ENCODE data around the gene ZNF20.
"Not testable (repeated sequence)": the region's sequence is repeated elsewhere in the genome, so short reads cannot be mapped to it uniquely, and the experiment has no call there.

ZNF20 gene

GRCh38 chr19:12112701-12113100 is 27.4 kb downstream of the ZNF20 start:
- no peak for DNase-seq (ENCODE audit: low read depth)

- no peak for DNase-seq (ENCODE audit: low read depth)
Observed at GRCh38 chr19:12111943-12112637, 28.1 kb downstream of the ZNF20 start.

- DNase-seq (ENCODE audit: low read depth) = no peak
Observed at GRCh38 chr19:12111176-12111575, 29.0 kb downstream of the ZNF20 start.

GRCh38 chr19:12103909-12104308 is 36.2 kb downstream of the ZNF20 start:
- not testable (repeated sequence) for DNase-seq (ENCODE audit: low read depth)

GRCh38 chr19:12098040-12098439 is 42.1 kb downstream of the ZNF20 start:
- no peak for DNase-seq (ENCODE audit: low read depth)

- no peak for DNase-seq (ENCODE audit: low read depth)
Observed at GRCh38 chr19:12095111-12095790, 44.9 kb downstream of the ZNF20 start.

- DNase-seq (ENCODE audit: low read depth) = no peak
Observed at GRCh38 chr19:12093777-12094176, 46.4 kb downstream of the ZNF20 start.

- DNase-seq (ENCODE audit: low read depth) = no peak
Observed at GRCh38 chr19:12092956-12093355, 47.2 kb downstream of the ZNF20 start.

- peak; percentile 42 for DNase-seq (ENCODE audit: low read depth)
Observed at GRCh38 chr19:12092065-12092867, 47.9 kb downstream of the ZNF20 start.

GRCh38 chr19:12090807-12091206 is 49.3 kb downstream of the ZNF20 start:
- peak; percentile 39 for DNase-seq (ENCODE audit: low read depth)

GRCh38 chr19:12085074-12085818 is 54.9 kb downstream of the ZNF20 start:
- DNase-seq (ENCODE audit: low read depth) = no peak

- DNase-seq (ENCODE audit: low read depth) = not testable (repeated sequence)
Observed at GRCh38 chr19:12083336-12083735, 56.8 kb downstream of the ZNF20 start.
